ENCODE measurements around the gene CRYBG3.

DNA sequence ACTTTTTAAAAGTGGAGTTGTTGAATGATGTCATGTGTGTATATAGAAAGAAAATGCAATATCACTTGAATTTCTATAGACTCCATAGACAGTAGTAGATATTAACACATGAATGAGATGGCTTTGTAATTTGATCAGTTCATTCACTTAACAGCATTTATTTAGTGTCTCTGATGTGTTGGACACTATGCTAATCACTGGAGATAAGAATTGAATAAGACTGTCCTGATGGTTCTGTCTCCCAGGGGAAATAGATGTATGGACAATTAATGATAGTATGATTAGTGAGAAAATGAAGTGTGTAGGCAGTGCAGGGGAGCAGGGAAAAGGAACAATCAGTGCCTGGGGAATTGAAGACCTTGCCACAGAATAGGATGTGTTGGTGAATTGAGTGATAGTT is 77.5 kb downstream of the CRYBG3 start:
- no peak for TF ChIP-seq EZH2 (IDR thresholded peaks at IDR 0.05; ENCODE audit: insufficient read depth, poor library complexity, severe bottlenecking)
- TF ChIP-seq EZH2phosphoT487 (IDR thresholded peaks at IDR 0.05; ENCODE audit: insufficient read depth, low read depth): no peak
